CD4-positive, alpha-beta T cell (primary cell): Measurements from ENCODE around the gene CMTM5. TPM values are rescaled to one million over a fixed set of nuclear protein-coding genes. Genes with fewer than 3 reads are reported as not detected.
"Not testable (repeated sequence)": the region's sequence is repeated elsewhere in the genome, so short reads cannot be mapped to it uniquely, and the experiment has no call there.

Source experiments
- ATAC-seq: fragments of 200-7000 bp; cut with Tn5 transposase; one replicate; pipeline ENCODE4 v1.10.0; 2022; ENCODE audit warnings: mild to moderate bottlenecking; ENCODE audit not compliant: poor library complexity
- CTCF ChIA-PET: fragments of 350-600 bp; sonication (Branson Sonifier 250); formaldehyde crosslinking; loops from one replicate; lab custom pipeline; 2021; ENCODE audit warnings: antibody characterized with exemption, inconsistent platforms; lab: Charles Lee
- POLR2A ChIA-PET: fragments of 350-600 bp; sonication (Branson Sonifier 250); formaldehyde crosslinking; loops from one replicate; lab custom pipeline; 2021; ENCODE audit warnings: antibody characterized with exemption, inconsistent platforms; lab: Charles Lee
- DNase-seq, 14 experiments: peaks; one replicate each; pipeline ENCODE4 v3.0.0-alpha.2; 2013 to 2020; ENCODE audit warnings: mixed read lengths in 2 of 14
- H3K27ac ChIP-seq, 2 donors: one replicate each; pipeline versions ENCODE4 v1.5.1 to v1.7.0; 2013; ENCODE audit warnings: low read length in 2 of 2, low read depth in 1 of 2, mild to moderate bottlenecking in 1 of 2
- H3K27me3 ChIP-seq, 2 experiments: 1 replicate in 1 of 2; 2 replicates in 1 of 2; pipeline versions ENCODE4 v1.6.1 to v1.7.0; 2013; ENCODE audit warnings: low read length in 2 of 2, control low read depth in 1 of 2, mild to moderate bottlenecking in 1 of 2, moderate library complexity in 1 of 2; ENCODE audit not compliant: insufficient read depth in 2 of 2, control insufficient read depth in 1 of 2
- H3K36me3 ChIP-seq: one replicate; pipeline ENCODE4 v1.6.1; 2013; ENCODE audit warnings: low read length, control low read depth; ENCODE audit not compliant: insufficient read depth
- H3K4me1 ChIP-seq: one replicate; pipeline ENCODE4 v1.6.1; 2013; ENCODE audit warnings: low read length, control low read depth; ENCODE audit not compliant: insufficient read depth
- H3K4me3 ChIP-seq: one replicate; pipeline ENCODE4 v1.5.1; 2013; ENCODE audit warnings: mild to moderate bottlenecking, low read length, moderate library complexity
- H3K9me3 ChIP-seq, 2 experiments: 1 replicate in 1 of 2; 2 replicates in 1 of 2; pipeline versions ENCODE4 v1.6.1 to v1.7.0; 2013; ENCODE audit warnings: low read length in 2 of 2, mild to moderate bottlenecking in 2 of 2, control low read depth in 1 of 2, moderate library complexity in 1 of 2; ENCODE audit not compliant: control insufficient read depth in 1 of 2, insufficient read depth in 1 of 2
- H3K27ac Mint-ChIP-seq: one replicate; pipeline ENCODE4 v1.8.0; 2020; ENCODE audit warnings: mixed read lengths
- H3K27me3 Mint-ChIP-seq: one replicate; pipeline ENCODE4 v1.8.0; 2021; ENCODE audit warnings: mixed read lengths
- H3K36me3 Mint-ChIP-seq: one replicate; pipeline ENCODE4 v1.8.0; 2021; ENCODE audit warnings: low read depth, mixed read lengths
- H3K4me1 Mint-ChIP-seq: one replicate; pipeline ENCODE4 v1.8.0; 2021; ENCODE audit warnings: low read depth, mixed read lengths
- H3K4me3 Mint-ChIP-seq: one replicate; pipeline ENCODE4 v1.8.0; 2020; ENCODE audit warnings: mild to moderate bottlenecking, mixed read lengths
- H3K9me3 Mint-ChIP-seq: one replicate; pipeline ENCODE4 v1.8.0; 2020; ENCODE audit warnings: mixed read lengths
- CTCF ChIP-seq: fragments of 200-600 bp; IDR thresholded peaks from one replicate; pipeline ENCODE4 v1.8.0; 2022; ENCODE audit warnings: antibody characterized with exemption, mild to moderate bottlenecking
- intact Hi-C, 2 experiments: fragments of 100-400 bp; cut with DNase I in 1 of 2; cut with micrococcal nuclease in 1 of 2; formaldehyde crosslinking; loops; one replicate each; pipeline versions ENCODE4 v1.15.1 to v1.9.0; 2023 to 2025; cut with DNase I, micrococcal nuclease
- total RNA-seq, 174 experiments: library from RNA in 2 of 174; stranded (reverse) in 2 of 174; gene quantifications; one replicate each; pipeline ENCODE4 v1.2.3 and lab custom pipeline; 2021 to 2026

CMTM5 gene
- total RNA-seq, 2 experiments from 2014 or later: not detected

- H3K9me3 Mint-ChIP-seq: no peaks in the 10 kb centered on the region
- H3K27ac ChIP-seq: no peak overlapping the region
- ChIA-PET CTCF (no interaction called here), POLR2A (no interaction called here)
- no peak overlapping the region for H3K4me3 ChIP-seq
- H3K4me1 Mint-ChIP-seq: no peaks in the 10 kb centered on the region
- H3K27ac Mint-ChIP-seq: no peak overlapping the region
- DNase-seq (no peak), ATAC-seq (no peak)
- no peaks in the 10 kb centered on the region for H3K36me3 Mint-ChIP-seq
- H3K27me3 Mint-ChIP-seq: peaks cover 19% of the 10 kb centered on the region
- TF ChIP-seq CTCF: no peak
- no peak overlapping the region for H3K4me3 Mint-ChIP-seq
- H3K36me3 ChIP-seq: no peaks in the 10 kb centered on the region
- no peaks in the 10 kb centered on the region for H3K4me1 ChIP-seq
- H3K9me3 ChIP-seq: no peaks in the 10 kb centered on the region
- intact Hi-C loops: no loop called here
- peaks cover 2 to 4% of the 10 kb centered on the region in 2 experiments for H3K27me3 ChIP-seq
These were observed 22.7 kb downstream of the CMTM5 start for GRCh38 chr14:23399591-23399990.

- ATAC-seq, H3K4me1 Mint-ChIP-seq, H3K27me3 ChIP-seq, H3K9me3 ChIP-seq, H3K36me3 Mint-ChIP-seq, H3K4me3 Mint-ChIP-seq, POLR2A ChIA-PET, CTCF ChIA-PET, H3K4me1 ChIP-seq, intact Hi-C loops, H3K9me3 Mint-ChIP-seq, H3K27ac Mint-ChIP-seq, H3K36me3 ChIP-seq, H3K4me3 ChIP-seq, DNase-seq, H3K27ac ChIP-seq: not testable (repeated sequence)
- H3K27me3 Mint-ChIP-seq: peaks cover 19% of the 10 kb centered on the region
These were observed 23.8 kb downstream of the CMTM5 start for GRCh38 chr14:23400496-23401149.

- Histone ChIP-seq H3K36me3 (no peaks in the 10 kb centered on the region), H3K4me3 (no peak overlapping the region), H3K27me3 (peaks cover 2 to 4% of the 10 kb centered on the region in 2 experiments), H3K4me1 (no peaks in the 10 kb centered on the region), H3K9me3 (no peaks in the 10 kb centered on the region), H3K27ac (no peak overlapping the region)
- ChIA-PET POLR2A (no interaction called here), CTCF (no interaction called here)
- H3K36me3 Mint-ChIP-seq: no peaks in the 10 kb centered on the region
- ATAC-seq: no peak
- H3K4me3 Mint-ChIP-seq: no peak overlapping the region
- peaks cover 22% of the 10 kb centered on the region for H3K27me3 Mint-ChIP-seq
- no peaks in the 10 kb centered on the region for H3K9me3 Mint-ChIP-seq
- DNase-seq: no peak
- intact Hi-C loops: no loop called here
- no peak overlapping the region for H3K27ac Mint-ChIP-seq
- no peak for TF ChIP-seq CTCF
- no peaks in the 10 kb centered on the region for H3K4me1 Mint-ChIP-seq
These were observed 24.4 kb downstream of the CMTM5 start for GRCh38 chr14:23401291-23401690.
